ENCODE results near the gene TAF3. TPM values are rescaled to one million over a fixed set of nuclear protein-coding genes. Genes with fewer than 3 reads are reported as not detected.

TAF3 gene
- total and polyA plus RNA-seq, 11 donors, result 5.7 to 14.0 (median 10.3) TPM

DNA sequence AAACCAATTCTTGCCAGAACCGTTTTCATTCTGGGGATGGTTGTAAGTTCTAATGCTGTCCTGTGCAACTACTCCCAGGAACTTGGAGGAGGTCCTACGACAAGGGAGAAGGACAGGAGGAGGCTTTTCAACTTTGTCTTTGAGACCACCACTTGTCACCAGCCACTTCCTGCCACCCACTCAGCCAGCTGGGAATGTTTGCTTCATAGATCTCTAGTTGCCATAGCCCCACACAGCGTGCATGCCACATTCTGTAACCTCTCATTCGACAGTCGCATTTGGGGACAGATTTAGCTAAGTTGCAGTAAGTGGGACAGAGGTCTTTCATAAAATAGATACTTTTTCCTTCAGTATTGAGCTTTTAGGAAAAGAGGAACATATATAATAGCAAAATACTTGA, 78.0 kb downstream of the TAF3 start:
- DNase-seq (no peak), ATAC-seq (no peak)
- 80 to 91% (median 85%) methylated on average over 5 of the region's 5 CpGs for WGBS, 4 donors
- H3K27me3 ChIP-seq, result no peaks in the 10 kb centered on the region
- no peak overlapping the region for H3K4me3 ChIP-seq
- no peak for TF ChIP-seq POLR2A (IDR thresholded peaks at IDR 0.05)
- TF ChIP-seq, protein P1, sequence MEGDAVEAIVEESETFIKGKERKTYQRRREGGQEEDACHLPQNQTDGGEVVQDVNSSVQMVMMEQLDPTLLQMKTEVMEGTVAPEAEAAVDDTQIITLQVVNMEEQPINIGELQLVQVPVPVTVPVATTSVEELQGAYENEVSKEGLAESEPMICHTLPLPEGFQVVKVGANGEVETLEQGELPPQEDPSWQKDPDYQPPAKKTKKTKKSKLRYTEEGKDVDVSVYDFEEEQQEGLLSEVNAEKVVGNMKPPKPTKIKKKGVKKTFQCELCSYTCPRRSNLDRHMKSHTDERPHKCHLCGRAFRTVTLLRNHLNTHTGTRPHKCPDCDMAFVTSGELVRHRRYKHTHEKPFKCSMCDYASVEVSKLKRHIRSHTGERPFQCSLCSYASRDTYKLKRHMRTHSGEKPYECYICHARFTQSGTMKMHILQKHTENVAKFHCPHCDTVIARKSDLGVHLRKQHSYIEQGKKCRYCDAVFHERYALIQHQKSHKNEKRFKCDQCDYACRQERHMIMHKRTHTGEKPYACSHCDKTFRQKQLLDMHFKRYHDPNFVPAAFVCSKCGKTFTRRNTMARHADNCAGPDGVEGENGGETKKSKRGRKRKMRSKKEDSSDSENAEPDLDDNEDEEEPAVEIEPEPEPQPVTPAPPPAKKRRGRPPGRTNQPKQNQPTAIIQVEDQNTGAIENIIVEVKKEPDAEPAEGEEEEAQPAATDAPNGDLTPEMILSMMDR (IDR thresholded peaks at IDR 0.05), result no peak
- intact Hi-C loops (cut with DNase I), result no loop called here
- H3K4me1 ChIP-seq, result peaks cover 0 to 13% (median 0%) of the 10 kb centered on the region in 12 donors
- H3K27ac ChIP-seq, result no peak overlapping the region
- peaks cover 0 to 19% (median 8%) of the 10 kb centered on the region in 9 donors for H3K36me3 ChIP-seq
- no peaks in the 10 kb centered on the region for H3K9me3 ChIP-seq

DNA sequence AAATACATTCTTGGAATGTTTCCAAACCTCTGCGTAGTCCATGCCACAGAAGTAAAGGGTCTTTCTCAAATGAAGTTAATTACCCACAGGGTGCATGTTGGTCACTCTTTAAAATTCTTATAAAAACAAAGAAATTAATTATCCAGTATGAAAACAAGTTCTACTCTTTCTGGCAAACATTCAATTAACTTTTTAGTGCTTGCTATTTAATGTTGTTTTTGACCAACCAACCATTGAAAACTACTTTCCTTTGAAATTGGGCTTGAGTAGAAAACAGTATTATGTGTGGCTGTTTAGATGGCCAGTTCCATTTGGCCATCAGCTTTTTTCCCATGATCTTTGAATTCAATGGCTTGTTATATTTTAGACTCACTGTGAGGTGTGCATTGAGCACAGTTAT, 83.0 kb downstream of the TAF3 start:
- H3K27ac ChIP-seq, result no peak overlapping the region
- peaks cover 0 to 5% (median 0%) of the 10 kb centered on the region in 12 donors for H3K4me1 ChIP-seq
- no peak for DNase-seq
- no peak overlapping the region for H3K4me3 ChIP-seq
- intact Hi-C loops (cut with DNase I), result no loop called here
- TF ChIP-seq, protein P1 (IDR thresholded peaks at IDR 0.05), result no peak
- no peaks in the 10 kb centered on the region for H3K9me3 ChIP-seq
- ATAC-seq, result no peak
- 97 to 99% (median 98%) methylated on average over 1 of the region's 1 CpG for WGBS, 4 donors
- H3K27me3 ChIP-seq, result no peaks in the 10 kb centered on the region
- peaks cover 0 to 16% (median 6%) of the 10 kb centered on the region in 9 donors for H3K36me3 ChIP-seq

DNA sequence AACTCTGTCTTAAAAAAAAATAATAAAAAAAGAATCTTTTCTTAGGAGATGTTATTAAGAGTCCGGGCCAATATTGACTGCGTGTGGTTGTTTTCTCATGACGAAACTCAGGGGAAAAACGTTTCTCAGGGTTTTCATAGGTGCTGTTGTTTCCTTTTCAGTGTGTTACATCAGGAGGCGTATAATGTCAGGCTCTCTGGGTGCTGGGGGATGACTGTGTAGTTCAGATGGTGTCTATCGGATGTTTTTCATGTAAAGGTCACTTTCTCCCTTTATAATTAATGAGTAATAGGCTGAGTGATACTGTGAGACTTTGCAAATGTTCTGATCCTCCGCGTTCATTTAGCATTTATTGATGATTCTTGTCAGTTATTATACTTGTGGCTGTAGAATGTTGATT, 84.1 kb downstream of the TAF3 start:
- no peak for TF ChIP-seq POLR2A (IDR thresholded peaks at IDR 0.05)
- TF ChIP-seq, protein P1 (IDR thresholded peaks at IDR 0.05), result no peak
- no peak for DNase-seq
- no peak overlapping the region for H3K27ac ChIP-seq
- WGBS, 4 donors, result 86 to 91% (median 87%) methylated on average over 8 of the region's 8 CpGs
- no peaks in the 10 kb centered on the region for H3K27me3 ChIP-seq
- no peaks in the 10 kb centered on the region for H3K9me3 ChIP-seq
- intact Hi-C loops (cut with DNase I), result no loop called here
- no peak for ATAC-seq
- H3K4me3 ChIP-seq, result no peak overlapping the region
- peaks cover 0 to 4% (median 0%) of the 10 kb centered on the region in 9 donors for H3K36me3 ChIP-seq
- H3K4me1 ChIP-seq, result peaks cover 0 to 5% (median 0%) of the 10 kb centered on the region in 12 donors

DNA sequence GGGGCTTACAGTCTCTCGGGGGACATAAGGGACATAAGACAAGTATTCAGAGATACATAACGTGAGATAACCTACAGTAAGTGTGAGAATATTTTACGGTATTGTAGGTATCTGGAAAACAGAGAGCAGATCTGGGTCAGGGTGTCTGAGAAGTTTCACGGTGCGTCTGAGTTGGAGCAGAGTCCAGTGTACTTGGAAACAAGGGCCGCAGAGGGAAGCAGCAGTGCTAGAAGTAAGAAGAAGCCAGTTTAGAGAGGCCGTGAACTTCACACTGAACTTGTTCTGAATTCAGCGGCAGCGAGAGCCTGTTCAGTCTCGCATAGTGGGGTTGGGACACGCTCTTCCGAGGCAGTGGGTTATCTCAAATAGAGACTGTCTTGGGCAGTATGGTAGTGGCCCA, 85.5 kb downstream of the TAF3 start:
- H3K27me3 ChIP-seq, result no peaks in the 10 kb centered on the region
- intact Hi-C loops (cut with DNase I), result no loop called here
- WGBS, 4 donors, result 92 to 95% (median 94%) methylated on average over 12 of the region's 12 CpGs

More for the DNA sequence above, 85.5 kb downstream of the TAF3 start:
- no peak overlapping the region for H3K4me3 ChIP-seq
- no peak overlapping the region for H3K27ac ChIP-seq
- H3K4me1 ChIP-seq, result peaks cover 0 to 5% (median 0%) of the 10 kb centered on the region in 12 donors
- H3K36me3 ChIP-seq, result no peaks in the 10 kb centered on the region
- TF ChIP-seq, protein P1 (IDR thresholded peaks at IDR 0.05), result no peak
- no peak for TF ChIP-seq POLR2A (IDR thresholded peaks at IDR 0.05)
- DNase-seq, result no peak
- ATAC-seq, result no peak
- no peaks in the 10 kb centered on the region for H3K9me3 ChIP-seq
